NCI-H446 treated with DMSO at 0.1 percent for 48 hours (cell line): ENCODE measurements around the gene HMG20B.

Experiments
- DNase-seq: peaks from one replicate; lab custom pipeline; 2025; lab: John Stamatoyannopoulos, UW

The HMG20B gene

DNA sequence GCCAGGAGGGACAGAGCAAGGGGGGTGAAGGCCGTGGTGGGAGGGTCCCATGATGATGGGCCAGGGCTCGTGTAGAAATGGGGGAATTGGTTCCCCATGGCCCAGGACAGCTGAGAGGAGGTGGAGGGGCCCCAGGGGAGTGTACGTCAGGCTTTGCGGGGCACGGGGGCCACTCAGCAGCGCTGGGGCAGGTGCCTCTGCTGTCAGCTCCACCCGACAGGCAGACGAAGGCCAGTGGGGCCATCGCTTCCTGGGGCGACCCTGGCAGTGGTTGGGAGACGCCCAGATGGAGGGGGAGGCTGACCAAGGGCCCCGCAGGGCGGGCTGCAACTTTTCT lies 35.7 kb upstream of the HMG20B start:
- DNase-seq: no peak

DNA sequence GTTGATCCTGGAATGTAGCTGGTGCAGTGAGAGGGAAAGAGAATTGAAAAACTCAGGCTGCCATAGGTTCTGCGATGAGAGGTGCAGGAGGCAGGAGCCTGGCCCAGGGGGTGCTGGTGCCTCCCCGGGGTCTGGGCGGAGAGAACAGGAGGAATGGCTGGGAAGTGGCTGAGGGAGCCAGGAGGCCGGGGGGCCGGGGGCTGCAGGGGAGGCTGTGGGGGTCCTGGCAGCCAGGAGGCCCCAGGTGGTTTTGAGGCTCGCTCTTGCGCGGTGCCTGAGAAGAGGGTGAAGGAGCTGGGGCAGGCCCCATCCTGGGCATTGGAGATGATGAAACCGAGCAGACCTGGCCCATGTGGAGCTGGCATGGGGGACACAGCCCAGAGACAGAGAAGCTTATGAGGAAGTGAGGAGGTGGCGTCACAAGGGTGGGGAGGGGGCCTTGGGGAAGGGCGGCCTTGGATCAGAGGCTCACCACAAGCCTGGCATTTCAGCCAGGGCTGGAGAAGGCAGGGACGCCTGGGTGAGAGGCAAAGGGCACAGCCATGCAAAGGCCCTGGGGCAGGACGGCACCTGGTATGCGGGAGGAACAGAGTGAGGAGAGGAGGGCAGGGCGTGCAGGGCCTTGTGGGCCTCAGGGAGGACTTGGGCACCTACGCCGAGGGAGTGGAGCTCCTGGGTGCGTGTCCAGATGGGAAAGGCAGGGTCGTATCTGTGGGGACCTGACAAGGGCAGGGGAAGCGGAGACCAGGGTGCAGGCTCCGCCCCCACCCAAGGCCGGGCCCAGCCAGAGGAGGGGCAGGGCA lies 35.1 kb upstream of the HMG20B start:
- DNase-seq: no peak

DNA sequence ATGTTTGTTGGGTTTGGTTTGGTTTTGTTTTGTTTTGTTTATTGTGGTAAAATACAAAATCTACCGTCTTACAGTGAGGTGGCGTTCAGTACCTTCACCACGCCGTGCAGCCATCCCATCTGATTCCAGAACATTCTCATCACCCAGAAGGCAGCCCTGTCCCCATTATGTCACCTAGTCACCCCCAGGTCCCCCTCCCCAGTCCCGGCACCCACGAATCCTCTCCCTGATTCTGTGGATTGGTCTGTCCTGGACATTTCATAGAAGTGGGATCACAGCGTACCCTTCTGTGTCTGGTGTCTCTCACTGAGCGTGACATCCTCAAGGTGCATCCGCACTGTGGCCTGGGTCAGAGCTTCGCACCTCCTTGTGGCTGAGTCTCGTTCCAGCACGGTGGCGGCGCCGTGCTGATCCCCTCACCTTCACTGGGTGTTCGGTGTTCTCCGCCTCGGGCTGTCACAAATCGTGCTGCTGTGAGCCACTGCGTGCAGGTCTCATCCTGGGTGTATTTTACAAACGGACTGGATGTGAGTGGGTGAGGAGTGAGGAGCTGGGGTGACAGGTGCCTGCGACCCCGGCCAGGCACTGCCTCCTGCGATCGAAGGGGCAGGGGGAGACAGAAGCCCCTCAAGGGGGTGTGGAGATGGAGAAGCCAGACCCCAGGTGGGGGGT lies 34.4 kb upstream of the HMG20B start:
- no peak for DNase-seq

DNA sequence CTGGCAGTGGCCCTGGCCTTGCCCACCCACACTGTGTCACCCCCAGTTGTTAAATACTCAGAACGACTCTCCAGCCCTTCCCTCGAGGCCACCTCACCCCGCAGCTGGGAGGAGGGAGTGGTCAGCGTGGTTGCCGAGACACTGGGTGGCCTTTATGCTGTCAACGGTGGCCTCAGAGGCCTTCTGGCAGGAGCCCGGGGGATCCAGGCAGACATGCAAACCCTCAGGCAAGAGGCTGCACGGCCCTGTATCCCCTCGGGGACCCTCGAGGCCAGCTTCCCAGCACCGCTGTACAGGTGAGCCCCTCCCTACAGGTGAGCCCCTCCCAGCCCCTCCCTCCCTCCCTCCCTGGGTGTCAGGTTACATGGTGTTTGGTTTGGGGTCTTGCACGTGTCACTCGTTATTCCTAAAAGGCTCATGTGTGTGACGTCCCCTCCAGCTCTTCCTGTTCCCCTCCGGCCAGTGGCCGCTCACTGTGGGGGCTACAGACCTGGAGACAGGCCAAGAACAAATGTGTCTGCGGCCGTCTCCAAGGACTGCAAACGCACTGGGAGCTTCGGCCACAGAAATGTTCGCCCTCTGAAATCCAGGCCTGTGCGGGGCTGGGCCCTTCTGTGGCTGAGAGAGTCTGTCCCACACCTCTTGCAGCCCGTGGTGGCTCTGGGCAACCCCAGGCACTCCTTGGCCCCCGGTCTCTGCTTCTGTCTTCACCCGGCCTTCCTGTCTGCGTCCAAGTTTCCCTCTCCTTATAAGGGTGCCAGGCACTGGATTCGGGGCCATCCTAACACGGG lies 33.6 kb upstream of the HMG20B start, which contains the start of gene TEKTIP1:
TSS of gene TEKTIP1 (plus strand) at position 210 of the 791 bp plus-strand sequence. CDS start at position 214, 4 bp downstream.
- DNase-seq: no peak

DNA sequence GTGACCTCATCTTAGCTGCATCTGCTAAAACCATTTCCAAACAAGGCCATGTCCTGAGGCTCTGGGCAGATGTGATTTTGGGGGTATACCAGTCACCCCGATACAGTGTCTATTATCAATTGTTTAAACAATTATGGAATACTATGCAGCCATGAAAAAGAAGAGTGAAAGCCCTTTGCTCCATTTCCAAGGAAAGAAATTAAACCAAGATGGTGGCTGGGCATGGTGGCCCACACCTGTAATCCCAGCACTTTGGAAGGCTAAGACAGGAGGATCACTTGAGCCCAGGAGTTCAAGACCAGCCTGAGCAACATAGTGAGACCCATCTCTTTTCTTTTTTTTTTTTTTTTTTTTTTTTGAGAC lies 33.0 kb upstream of the HMG20B start:
- no peak for DNase-seq

DNA sequence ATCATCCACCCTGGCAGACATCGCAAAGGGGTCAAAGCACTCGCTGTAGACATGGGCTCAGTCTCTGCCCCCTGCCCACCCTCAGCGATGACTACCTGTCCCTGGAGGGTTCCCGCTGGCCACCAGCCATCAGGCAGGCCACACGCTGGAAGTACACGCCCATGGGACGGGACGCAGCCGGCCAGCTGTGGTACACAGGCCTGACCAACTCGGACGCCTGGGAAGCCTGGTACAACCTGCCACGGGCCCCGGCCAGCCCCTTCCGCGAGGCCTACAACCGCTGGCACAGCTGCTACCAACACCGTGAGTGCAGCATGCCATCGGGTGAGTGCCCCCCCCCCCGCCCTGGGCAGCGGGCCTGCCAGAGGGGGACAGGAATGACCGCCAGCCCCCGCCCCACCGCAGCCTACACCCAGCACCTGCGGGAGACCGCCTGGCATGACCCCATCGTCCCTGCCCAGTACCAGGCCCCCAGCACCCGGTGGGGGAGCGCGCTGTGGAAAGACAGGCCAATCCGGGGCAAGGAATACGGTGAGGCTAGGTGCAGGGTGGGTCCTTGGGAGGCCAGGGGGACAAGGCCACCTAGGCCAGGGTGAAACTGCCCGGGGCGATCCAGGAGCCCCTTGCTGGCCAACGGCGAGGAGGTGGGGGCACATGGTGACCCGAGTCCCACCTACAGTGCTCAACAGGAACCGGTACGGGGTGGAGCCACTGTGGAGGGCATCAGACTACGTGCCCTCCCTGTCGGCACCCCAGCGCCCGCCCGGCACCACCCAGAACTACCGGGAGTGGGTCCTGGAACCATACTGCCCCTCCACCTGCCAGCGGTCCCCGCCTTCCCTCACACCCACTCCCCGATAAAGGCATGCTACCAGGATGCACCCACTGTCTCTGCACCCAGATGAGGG lies 29.3 kb upstream of the HMG20B start:
- no peak for DNase-seq

DNA sequence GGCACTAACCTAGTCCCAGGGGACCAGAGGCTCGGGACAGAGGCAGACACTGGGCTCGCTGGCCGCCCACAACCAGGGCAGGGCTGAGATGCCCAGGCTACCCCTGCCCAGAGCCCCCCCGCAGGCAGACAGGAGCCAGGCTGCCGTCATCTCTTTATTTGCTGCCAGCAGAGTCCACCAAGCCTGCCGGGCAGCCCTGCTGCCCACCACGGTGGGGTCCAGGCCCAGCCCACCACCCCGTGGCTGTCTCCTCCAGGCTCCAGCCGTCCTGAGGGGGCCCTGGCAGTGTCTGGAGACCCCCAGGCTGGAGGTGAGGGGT lies 28.7 kb upstream of the HMG20B start:
- no peak for DNase-seq

DNA sequence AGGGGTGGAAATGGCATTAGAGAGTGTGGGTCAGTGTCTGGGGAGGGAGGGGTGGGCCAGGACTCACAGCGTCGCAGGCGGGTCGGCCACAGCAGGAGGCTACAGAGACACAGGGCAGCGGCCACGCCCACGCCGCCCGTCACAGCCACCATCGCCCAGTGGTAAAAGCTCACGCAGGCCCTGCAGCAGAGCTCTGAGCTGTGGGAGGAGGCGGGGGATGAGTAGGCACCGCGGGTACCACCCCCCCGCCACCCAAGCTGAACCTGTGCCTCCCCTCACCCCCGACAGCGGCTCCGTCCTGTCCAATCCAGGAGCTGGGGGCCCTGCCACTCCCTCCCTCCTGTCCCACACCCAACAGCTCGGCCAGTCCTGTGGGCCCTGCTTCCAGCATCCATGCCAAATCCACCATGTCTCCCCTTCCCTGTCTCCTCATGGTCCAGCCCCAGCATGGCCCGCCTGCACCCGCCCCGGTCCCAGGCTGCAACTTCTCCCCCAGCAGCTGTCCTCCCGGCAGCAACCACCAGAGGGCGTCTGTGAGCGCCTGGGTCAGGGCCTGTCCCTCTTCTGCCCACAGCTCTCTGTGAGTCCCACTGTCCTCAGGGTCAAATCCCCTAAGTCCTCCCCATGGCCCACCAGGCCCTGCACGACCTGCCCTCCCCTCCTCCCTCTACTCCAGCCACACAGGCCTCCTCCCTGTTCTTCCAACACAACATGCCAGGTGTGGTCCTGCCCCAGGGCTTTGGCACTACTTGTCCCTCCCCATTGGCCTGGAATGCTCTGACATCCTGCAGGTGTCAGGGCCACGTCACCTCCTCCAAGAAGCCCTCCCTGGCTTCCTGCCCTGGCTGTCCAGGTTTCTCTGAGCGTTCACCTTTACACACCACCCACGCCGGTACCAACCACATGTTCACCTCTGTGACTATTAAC lies 27.7 kb upstream of the HMG20B start:
- DNase-seq: no peak

DNA sequence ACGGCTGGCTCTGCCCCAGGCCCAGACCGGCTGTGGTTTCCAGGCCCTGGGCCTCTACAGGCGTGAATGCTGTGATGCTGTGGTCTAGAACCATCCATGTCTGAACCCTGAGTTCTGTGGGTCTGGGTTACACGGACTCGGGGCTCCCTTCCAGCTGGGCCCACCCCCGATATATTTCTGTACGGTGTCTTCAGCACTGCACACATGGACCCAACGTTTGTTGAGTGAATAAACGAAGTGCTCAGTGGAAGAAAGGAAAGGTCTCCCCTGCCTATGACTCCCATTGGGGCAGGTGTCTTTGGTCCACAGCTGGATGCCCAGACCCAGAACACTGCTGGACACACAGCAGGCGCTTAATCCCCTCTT lies 27.1 kb upstream of the HMG20B start:
- no peak for DNase-seq

DNA sequence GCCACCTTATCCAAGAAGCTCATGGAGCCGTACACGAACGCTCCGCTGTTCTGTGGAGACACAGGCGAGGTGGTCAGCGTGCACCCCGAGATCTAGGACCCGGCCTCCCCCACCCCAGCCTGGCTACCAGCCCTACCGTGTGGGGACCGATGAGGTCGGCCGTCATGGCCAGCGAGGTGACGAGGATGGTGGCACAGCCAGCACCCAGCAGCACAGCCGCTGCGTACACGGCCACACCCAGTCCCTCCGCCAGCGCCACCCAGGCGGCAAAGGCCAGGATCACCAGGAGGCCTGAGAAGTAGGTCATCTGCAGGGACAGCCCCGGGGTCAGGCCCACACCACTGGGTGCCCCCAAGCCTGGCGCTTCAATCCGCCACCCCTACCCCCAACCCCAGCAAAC lies 26.6 kb upstream of the HMG20B start:
- no peak for DNase-seq

DNA sequence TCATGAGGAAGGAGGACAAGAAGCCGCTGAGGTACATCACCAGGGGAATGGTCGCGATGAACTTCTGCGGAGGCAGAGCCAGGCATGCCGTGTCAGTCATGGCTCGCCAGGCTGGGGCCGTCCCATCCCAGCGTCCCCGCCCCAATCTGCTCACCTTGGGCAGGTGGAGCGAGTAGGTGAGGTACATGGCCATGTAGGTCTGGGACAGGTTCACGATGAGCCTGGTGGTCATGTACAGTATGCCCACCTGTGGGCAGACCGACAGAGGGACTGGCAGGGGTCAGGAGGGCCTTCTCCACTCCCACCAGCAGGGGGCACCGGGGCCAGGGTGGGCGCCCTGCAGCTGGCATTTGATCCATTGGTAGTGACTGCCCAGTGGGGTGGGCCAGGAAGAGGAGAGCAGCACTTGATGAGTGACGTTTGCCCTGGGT lies 25.4 kb upstream of the HMG20B start:
- no peak for DNase-seq

DNA sequence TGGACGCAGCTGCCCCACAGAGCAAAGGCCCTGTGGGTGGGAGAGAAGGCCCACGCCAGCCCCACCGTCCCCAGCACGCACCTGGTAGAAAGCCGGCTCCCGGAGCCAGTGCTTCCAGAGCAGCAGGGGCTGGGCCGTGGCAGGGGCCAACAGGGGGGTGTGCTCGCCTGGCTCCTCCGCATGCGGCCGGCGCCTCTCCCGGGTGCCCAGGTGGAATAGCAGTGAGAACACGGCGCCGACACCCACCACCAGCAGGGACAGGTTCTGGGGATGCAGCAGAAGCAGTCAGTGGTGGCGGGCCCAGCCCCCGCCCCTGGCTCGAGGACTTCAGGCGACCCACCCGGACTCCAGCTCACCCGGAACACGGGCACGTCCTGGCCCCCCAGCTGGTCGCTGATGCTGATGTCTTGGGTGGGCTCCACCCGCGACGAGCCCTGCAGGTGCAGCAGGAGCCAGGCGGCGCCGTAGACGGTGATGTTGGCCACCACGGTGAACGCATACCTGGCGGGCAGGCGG lies 24.9 kb upstream of the HMG20B start:
- DNase-seq: no peak

DNA sequence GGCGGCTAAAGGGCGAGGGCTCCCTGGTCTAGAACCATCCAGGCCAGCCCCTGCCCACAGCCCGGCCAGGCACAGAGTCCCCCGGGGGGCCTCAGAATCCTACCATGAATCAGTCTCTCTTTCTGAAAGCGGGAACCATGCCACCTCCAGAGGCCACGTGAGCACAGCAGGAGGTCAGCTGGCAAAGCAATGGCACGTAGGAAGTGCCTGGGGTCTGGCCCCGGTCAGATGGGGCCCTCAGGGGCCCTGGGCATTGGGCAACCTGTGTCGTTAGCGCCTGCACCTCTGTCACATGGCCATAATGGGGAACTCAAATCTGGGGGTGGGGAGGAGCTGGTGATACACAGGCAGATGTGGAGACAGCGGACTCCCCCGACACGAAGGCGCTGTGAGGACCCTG lies 24.1 kb upstream of the HMG20B start:
- no peak for DNase-seq

DNA sequence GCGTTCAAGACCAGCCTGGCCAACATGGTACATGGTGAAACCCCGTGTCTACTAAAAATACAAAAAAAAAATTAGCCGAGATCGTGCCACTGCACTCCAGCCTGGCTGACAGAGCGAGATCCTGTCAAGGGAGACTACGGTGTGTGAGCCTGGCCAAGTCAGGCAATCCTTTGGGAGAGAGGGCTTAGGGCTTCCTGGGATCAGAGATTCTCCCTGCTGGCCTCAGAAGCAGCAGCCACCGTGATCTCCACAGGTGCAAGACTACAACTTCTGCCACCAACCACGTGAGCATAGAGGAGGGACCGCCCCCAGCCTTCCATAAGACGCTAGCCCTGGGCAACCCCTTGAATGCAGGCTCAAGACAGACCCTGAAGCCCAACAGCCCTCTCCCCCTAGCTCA lies 22.9 kb upstream of the HMG20B start:
- no peak for DNase-seq

DNA sequence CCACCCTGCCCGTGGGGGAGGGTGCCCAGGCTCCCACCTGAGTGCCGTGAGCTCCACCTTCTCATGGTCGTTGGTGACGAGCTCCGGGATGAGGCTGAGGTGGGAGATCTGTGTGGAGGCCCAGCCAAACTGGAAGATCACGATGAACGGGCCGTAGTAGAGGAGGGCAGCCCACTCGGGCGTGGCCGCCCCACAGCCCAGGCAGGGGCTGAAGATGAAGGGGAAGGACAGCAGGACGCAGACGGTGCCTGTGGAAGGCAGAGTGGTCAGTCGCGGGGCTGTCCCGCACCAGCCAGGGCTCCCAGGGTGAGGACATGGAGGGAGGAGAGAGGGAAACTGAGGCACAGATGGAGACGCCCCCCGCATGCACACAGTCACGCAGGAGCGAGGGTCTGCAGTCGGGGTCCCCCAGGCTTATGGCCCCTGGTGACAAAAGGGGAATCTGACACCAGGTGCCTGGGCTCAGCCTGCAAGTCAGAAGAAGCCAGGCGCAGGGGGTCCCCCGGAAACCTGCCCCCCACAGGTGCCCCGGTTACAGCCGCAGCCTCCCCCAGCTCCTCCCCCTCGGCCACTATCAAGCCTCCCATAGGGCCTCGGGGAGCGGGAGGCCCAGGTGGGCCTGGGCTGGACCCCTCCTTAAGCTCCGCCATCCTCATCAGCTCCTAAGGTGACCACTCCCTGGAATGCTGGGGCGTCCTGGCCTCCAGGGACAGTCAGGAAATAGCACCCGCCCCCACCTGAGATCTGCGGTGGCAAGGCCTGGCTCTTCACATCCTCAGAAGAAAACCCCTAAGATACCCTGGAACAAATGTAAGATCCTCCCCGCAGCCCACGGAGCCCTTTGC lies 21.6 kb upstream of the HMG20B start:
- DNase-seq: no peak

DNA sequence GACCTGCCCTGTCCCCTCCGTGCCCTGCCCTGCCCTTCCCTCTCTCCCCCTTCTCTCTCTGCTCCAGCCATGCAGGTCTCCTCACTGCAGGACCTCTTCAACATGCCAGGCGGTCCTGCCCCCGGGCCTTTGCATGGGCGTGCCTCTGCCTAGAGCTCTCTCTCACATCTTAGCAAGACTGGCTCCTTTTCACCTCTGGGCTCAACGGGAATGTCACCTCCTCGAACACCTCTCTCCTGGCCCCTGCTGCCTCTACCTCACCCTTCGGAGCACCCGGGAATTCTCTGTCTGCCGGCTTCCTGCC lies 21.0 kb upstream of the HMG20B start:
- no peak for DNase-seq

DNA sequence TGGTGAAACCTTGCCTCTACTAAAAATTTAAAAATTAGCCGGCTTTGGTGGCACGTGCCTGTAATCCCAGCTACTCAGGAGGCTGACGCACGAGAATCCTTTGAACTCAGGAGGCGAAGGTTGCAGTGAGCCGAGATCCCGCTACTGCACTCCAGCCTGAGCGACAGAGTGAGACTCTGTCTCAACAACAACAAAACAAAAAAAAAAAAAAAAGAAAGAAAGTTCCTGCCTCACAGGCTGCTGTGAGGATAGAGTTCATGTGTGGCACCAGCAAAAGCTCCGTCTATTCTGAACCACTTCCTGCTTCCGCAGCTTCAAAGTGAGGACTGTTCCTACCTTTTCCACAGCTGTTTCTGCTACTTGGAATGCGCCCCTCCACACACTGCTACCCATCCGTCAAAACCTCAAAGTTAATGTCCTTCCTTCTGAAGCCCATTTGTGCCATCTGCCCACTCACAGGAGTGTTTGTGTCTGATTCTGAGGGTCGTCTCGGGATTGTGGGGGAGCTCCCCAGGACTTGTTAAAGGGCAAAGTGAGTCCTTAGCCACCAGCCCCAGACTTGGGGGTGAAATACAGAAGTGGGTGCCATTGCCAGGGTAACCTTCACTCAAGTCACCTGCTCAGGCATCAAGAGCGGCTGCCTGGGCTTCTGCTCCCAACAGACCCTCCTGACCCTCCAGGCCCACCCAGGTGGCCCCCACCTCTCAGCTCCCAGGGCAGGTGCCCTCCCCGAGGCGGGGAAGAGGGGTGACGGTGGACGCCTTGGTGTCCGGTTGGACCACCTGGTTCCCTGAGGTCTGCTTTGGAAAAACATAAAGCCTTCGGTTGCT lies 18.3 kb upstream of the HMG20B start:
- DNase-seq: no peak

DNA sequence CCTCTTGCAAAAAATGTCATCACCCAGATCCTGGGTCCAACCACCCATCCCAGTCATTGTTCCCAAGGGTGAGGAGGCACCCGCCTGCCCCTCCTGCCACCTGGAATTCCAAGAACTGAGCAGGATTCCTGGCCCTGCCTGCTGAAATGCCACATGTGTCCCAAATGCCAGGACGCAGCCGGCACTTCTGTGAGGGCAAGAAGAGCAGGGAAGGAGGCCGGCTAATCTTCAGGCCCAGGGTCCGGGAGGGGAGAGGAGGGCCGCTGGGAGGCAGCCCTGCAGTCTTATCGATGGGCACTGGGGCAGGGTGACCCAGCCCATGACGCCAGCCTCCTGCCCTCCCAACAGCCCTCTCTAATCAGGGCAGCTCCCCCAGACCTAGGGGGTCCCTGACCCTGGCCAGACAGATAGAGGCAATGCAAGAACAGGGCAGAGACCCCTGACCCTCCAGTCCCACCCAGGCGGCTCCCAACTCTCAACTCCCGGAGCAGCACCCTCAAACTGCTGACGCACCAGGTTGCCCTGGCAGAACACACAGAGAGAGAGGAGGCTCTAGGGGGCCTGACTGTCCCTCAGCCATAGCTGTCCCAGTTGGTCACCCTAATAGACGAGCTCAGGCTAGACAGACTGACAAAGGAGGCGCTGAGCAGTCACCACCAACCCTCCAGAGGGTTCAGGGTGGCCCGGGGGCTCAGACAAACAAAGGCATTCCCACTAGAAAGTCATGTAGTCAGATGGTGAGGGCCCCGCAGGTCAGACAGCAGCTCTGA lies 16.9 kb upstream of the HMG20B start:
- no peak for DNase-seq
